T-helper 1 cell (primary cell): ENCODE data around the gene ARHGEF1.

Source experiments
- DNase-seq, 5 donors: peaks; one replicate each; pipeline ENCODE4 v3.0.0-alpha.2; 2012 to 2020

The ARHGEF1 gene

GRCh38 chr19:41883821-41884733, 1.1 kb downstream of the ARHGEF1 start:
- DNase-seq: peak; percentile 71 to 97 (median 75)

- peak; percentile 31 to 83 (median 60) for DNase-seq
Measured at GRCh38 chr19:41886761-41887710, 4.1 kb downstream of the ARHGEF1 start.

DNA sequence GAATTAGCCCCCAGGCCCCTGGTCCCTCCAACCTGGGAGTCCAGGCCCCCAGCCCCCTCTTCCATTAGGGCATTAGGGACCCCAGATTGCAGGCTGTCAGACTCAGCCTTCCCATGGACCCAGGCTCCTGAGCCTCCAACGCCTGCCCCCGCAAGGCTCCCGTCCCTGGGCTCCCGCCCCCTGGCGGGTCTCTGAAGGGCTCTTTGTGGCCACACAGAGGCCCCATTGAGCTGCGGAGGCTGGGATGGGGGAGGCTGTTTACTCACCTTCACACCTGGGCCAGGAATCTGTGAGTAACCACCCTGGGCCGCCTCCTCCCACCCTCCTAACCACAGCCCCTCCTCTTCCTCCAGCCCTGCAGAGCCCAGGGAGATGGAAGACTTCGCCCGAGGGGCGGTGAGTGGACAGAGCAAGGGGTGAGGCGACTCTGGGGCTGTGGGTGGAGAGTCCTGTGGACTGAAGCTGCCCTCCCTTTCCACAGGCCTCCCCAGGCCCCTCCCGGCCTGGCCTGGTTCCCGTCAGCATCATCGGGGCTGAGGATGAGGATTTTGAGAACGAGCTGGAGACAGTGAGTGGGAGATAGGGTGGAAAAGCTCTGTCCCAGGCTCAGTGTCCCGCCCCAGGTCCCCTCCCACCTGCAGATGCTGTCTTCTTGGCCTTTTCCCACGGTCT, 4.9 kb downstream of the ARHGEF1 start:
- DNase-seq: peak; percentile 62 to 77 (median 76)

DNA sequence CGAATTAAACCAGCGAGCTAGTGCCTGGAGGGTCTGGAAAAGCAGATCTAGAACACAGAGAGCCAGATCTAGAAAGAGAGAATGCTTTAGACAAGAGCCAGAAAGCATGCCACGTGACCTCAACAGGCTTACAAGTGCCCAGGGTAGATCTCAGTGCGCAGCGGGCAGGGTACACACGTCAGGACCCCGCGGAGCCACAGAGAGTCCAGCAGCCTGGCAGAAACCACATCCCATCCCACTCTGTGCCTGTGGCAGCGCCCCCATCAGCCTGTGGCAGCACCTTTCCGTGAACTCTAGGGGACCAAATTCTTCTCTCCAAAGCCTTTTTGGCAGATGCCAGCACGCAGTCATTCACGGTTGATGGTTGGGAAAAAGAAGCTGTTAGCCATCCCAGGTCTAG, 5.9 kb downstream of the ARHGEF1 start:
- no peak for DNase-seq

DNA sequence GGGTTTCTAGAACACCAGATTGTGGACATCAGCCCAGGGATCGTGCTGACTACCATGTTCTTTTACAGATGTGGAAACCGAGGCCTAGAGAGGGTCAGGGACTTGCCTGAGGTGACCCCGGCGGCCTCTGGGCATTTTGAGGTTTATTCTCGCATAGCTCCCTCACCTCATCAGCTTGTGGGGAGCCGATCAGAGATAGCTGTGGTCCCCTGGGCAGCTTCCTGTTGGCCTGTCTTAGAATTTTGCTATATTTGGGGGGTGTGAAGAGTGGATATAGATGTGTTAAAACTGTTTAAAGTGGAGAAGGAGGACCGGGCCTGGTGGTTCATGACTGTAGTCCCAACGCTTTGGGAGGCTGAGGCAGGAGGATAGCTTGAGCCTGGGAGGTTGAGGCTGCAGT, 6.9 kb downstream of the ARHGEF1 start:
- no peak for DNase-seq

DNA sequence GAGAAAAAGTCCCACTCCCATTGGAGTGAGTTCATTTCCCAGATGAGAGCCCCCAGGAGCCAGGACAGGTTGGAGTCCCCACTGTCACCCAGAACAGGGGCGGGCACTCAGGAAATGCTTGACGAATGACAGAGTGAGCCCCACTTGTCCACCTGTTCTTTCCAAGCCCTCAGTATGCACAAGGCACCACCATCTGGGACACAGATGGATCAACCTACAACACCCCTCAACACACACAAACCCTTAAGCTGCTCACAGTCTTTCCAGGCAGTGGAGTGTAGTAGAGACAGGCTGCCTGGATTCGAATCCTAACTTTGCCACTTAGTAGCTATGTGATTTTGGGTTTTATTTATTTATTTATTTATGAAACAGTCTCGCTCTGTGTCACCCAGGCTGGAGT, 8.0 kb downstream of the ARHGEF1 start:
- no peak for DNase-seq

GRCh38 chr19:41892173-41892902, 9.4 kb downstream of the ARHGEF1 start:
- no peak for DNase-seq

- peak in 1 of 5 donors; percentile 38 for DNase-seq
Measured at GRCh38 chr19:41893899-41894298, 10.9 kb downstream of the ARHGEF1 start.

- DNase-seq: no peak
Measured at GRCh38 chr19:41894350-41894749, 11.4 kb downstream of the ARHGEF1 start.

DNA sequence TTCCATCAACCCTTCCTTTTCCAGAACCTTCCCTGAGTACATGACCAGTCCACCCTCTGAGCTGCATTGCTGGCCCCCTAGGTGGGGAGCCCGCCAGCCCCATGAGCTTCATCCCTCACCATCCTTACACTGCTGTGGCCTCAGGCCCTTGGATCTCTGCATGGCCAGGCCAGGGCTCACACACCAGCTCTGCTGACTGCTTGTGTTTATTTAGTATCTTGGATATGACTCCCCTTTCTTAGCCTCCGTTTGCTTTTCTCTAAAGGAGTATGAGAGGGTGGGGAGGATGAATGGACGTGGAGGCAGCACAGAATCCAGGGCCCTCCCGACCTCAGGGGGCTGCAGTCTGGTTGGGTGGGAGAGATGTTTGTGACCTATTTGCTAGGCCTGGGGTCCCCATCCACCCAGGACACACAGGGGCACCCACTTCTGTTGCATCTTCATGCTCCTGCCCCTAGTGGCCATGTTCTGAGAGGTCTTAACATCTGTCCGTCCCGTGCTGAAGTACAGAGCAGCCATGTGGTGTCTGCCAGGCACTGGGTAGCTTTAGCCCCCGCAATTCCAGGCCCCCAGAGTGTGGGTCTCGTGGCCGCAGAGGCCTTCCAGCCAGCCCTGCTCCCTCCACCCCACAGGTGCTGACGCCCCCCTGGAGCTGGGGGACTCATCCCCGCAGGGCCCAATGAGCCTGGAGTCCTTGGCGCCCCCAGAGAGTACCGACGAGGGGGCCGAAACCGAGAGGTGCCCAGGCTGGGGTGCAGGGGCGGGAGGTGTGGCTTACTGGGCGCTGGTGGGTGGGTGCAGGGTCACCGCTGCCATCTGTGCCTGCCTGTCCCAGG, 13.0 kb downstream of the ARHGEF1 start:
- DNase-seq: no peak

- no peak for DNase-seq
Measured at GRCh38 chr19:41896581-41896942, 13.6 kb downstream of the ARHGEF1 start.

- DNase-seq: no peak
Measured at GRCh38 chr19:41897181-41897580, 14.2 kb downstream of the ARHGEF1 start.

- no peak for DNase-seq
Measured at GRCh38 chr19:41897820-41898219, 14.8 kb downstream of the ARHGEF1 start.

- DNase-seq: no peak
Measured at GRCh38 chr19:41898235-41898634, 15.3 kb downstream of the ARHGEF1 start.

- no peak for DNase-seq
Measured at GRCh38 chr19:41901707-41902360, 18.9 kb downstream of the ARHGEF1 start.

GRCh38 chr19:41902594-41902993, 19.6 kb downstream of the ARHGEF1 start:
- no peak for DNase-seq

- DNase-seq: no peak
Measured at GRCh38 chr19:41903193-41903953, 20.4 kb downstream of the ARHGEF1 start.

DNA sequence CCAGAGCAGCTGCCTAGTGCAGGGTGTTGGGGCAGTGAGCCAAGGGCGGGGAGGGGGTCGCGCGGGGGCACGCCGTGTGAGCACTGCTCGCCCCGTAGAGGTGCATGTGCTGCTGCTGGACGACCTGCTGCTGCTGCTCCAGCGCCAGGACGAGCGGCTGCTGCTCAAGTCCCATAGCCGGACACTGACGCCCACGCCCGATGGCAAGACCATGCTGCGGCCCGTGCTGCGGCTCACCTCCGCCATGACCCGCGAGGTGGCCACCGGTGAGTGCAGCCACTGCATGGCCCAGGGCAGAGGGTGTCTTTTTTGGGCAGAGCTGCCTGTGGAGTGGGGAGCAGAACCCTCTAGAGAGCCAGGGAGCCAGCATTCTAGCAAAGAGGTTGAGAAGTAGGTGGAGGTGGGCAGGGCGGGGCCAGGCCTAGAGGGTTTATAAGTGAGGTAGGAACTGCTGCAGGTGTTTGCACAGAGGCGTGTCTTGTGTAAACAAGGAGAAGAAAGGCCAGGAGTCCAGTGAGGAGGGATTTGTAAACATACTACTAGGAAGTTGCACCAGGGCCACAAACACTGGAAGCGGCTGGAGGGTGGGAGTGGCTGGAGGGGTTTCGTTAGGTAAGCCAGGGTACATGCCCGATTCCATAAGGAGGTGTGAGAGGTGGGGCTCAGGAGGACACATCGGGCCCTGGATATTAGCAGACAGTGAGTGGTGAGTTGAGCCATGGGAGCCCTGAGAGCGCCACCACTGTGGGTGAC, 21.3 kb downstream of the ARHGEF1 start:
- no peak for DNase-seq
